ENCODE measurements around the gene GALNT2. TPM values are rescaled to one million over a fixed set of nuclear protein-coding genes. Genes with fewer than 3 reads are reported as not detected.
A peak's percentile ranks its signal among the peaks of the same experiment; 100 is the strongest.

The GALNT2 gene
- total and polyA plus RNA-seq, 9 of the 15 experiments (the other 6 are each of a cell fraction or from before 2014, with no cell fraction given): 1.6 to 106 (median 51.9) TPM

DNA sequence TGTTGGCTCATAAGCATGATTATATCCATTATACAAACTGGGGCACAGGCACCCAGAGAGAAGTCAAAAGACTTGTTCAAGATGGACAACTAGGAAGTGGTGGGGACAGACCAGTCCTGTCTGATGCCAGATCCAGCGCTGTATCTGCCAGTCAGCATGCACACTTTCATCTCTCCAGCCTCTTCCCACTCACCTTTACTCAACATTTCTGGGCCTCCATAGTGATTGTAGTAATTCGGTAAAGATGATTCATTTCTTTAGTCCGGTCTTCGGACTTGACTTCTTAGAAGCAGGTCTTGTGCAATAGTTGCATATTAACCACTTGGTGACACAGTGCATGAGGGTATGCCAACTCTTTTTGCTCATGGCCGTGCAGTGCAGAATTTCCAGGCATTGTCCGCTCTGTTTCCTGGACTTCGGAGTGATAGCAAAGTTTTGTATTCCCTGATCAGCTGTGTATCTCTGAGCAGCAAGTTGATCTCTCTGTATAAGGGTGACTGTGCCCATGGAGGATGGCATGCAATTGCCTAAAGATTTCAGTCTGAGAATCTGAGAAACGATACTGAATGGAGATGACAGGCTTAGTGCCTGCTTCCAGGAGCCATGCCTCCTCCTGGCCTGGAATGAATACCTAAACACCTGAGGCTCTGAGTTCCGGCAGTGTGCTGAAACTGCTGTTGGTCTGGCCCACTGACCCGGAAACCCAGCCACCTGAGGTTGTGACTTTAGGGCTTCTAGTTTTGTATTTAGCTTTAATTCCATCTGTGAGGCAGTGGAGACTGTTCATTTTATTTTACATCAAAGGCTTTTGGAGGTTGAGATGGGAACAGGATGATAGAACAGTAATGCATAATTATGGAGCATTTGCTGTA is 39.0 kb downstream of the GALNT2 start:
- H2AFZ ChIP-seq (ENCODE audit: low read depth, low read length): no peak overlapping the region
- intact Hi-C loops (cut with micrococcal nuclease) (loop anchor here (2.0 kb wide), 1 partner anchor 39 kb away; no protein-coding TSS in a partner anchor), in situ Hi-C loops (cut with MboI) (no loop called here)
- peaks cover 6% of the 10 kb centered on the region for H3K9me1 ChIP-seq (ENCODE audit: control insufficient read depth, insufficient read depth, low read length)
- no peak overlapping the region for H3K27ac ChIP-seq (ENCODE audit: extremely low read depth, low read depth, low read length)
- no peaks in the 10 kb centered on the region for H3K9me3 ChIP-seq (replicated peaks; ENCODE audit: control insufficient read depth, insufficient read depth, low read depth, low read length)
- ChIA-PET CTCF (ENCODE audit: low intra/inter-chr PET ratio) (no interaction called here), POLR2A (interaction anchor here (0.6 to 1.0 kb wide), 2 partner anchors 10 to 20 kb away, joined by 3 to 4 read pairs; no protein-coding TSS in a partner anchor)
- TF ChIP-seq CEBPG (CRISPR knock-in tag; IDR thresholded peaks at IDR 0.05) (peak; percentile 73), CEBPG (tag; conservative IDR thresholded peaks at IDR 0.05 in 1 of 2, IDR thresholded peaks at IDR 0.05 in 1 of 2) (peak; percentile 90 to 94), DACH1 (IDR thresholded peaks at IDR 0.05; ENCODE audit: partially characterized antibody) (peak; percentile 21), CEBPB (tag; IDR thresholded peaks at IDR 0.05) (peak; percentile 93)
- TF ChIP-seq, protein P1, sequence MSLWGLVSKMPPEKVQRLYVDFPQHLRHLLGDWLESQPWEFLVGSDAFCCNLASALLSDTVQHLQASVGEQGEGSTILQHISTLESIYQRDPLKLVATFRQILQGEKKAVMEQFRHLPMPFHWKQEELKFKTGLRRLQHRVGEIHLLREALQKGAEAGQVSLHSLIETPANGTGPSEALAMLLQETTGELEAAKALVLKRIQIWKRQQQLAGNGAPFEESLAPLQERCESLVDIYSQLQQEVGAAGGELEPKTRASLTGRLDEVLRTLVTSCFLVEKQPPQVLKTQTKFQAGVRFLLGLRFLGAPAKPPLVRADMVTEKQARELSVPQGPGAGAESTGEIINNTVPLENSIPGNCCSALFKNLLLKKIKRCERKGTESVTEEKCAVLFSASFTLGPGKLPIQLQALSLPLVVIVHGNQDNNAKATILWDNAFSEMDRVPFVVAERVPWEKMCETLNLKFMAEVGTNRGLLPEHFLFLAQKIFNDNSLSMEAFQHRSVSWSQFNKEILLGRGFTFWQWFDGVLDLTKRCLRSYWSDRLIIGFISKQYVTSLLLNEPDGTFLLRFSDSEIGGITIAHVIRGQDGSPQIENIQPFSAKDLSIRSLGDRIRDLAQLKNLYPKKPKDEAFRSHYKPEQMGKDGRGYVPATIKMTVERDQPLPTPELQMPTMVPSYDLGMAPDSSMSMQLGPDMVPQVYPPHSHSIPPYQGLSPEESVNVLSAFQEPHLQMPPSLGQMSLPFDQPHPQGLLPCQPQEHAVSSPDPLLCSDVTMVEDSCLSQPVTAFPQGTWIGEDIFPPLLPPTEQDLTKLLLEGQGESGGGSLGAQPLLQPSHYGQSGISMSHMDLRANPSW (CRISPR knock-in tag; IDR thresholded peaks at IDR 0.05): no peak
- H3K9ac ChIP-seq (ENCODE audit: insufficient read depth in 1 of 2, low read depth in 2 of 2, low read length in 2 of 2): no peak overlapping the region
- ATAC-seq (no peak), DNase-seq (ENCODE audit: extremely low read depth in 1 of 4, low spot score in 3 of 4) (no peak), FAIRE-seq (no peak)
- H3K4me1 ChIP-seq (replicated peaks in 1 of 2; ENCODE audit: control insufficient read depth in 2 of 2, insufficient read depth in 2 of 2, low read length in 2 of 2): peaks cover 23 to 24% of the 10 kb centered on the region in 2 experiments; a peak in 4 of 5 replicates
- no peak overlapping the region for H3K4me2 ChIP-seq (ENCODE audit: insufficient read depth, low read length)
- 62% methylated on average over 10 of the region's 10 CpGs for WGBS (ENCODE audit: insufficient coverage, low coverage, missing lambda C conversion rate)
- peaks cover 96% of the 10 kb centered on the region for H3K79me2 ChIP-seq (ENCODE audit: control insufficient read depth, insufficient read depth, low read length)
- H3K27me3 ChIP-seq (ENCODE audit: control insufficient read depth in 2 of 2, insufficient read depth in 2 of 2, low read length in 2 of 2): no peaks in the 10 kb centered on the region
- no peak overlapping the region for H3K4me3 ChIP-seq
- no TSS peak for BruUV-seq (replicated peaks)
- peaks cover 14% of the 10 kb centered on the region for H3K36me3 ChIP-seq (ENCODE audit: control insufficient read depth, insufficient read depth, low read length)
- peaks cover 56% of the 10 kb centered on the region for H4K20me1 ChIP-seq (replicated peaks; ENCODE audit: control insufficient read depth, insufficient read depth, low read length)

Measured in K562 (cell line).